GM21526 (cell line): ENCODE measurements around the gene NR1H4.
"Not testable (repeated sequence)": the region's sequence is repeated elsewhere in the genome, so short reads cannot be mapped to it uniquely, and the experiment has no call there.

Source experiments
- ATAC-seq: cut with Tn5 transposase; IDR thresholded peaks from one replicate; pipeline ENCODE4 v1.9.1; 2021; ENCODE audit warnings: moderate library complexity; ENCODE audit not compliant: unreplicated experiment, low FRiP score

Gene NR1H4

DNA sequence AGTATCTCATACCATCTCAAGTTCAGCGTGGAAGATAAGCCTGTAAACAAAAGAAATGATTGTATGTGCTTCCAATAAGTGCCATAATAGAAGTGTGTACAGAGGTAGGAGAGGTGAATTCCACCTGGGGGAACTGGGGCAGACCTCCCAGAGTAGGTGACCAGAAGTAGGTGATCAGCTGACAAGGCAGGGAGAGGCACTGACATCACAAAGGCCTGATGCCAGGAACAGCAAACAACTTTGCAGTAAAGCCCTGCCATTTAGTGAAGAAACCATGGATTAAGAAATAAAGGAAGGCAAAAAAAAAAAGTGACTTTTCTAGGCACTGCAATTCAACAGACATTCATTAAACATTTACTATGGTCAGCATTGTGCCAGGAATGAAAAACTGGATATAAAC is 31.1 kb downstream of the NR1H4 start:
- ATAC-seq: no peak

- no peak for ATAC-seq
These were observed 35.1 kb downstream of the NR1H4 start for GRCh38 chr12:100508751-100509150.

- ATAC-seq: no peak
These were observed 39.0 kb downstream of the NR1H4 start for GRCh38 chr12:100512692-100513091.

- ATAC-seq: no peak
These were observed 42.3 kb downstream of the NR1H4 start for GRCh38 chr12:100515968-100516367.

DNA sequence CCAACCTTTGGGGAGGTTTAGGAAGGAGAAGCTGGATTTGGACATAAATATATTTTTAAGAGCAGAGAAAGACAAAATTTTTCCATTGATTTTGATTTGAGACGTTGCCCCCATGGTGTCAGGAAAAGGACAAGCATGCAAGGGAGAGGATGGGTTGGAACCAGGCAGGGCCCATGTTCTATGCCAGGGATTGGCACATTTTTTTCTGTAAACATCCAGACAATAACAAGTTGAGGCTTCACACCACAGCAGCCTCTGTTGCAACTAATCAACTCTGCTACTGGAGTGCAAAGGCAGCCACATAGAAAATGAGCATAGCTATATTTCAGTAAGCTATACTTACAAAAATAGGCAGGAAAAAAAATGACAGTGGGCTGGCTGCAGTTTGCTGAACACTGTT is 44.7 kb downstream of the NR1H4 start:
- no peak for ATAC-seq

DNA sequence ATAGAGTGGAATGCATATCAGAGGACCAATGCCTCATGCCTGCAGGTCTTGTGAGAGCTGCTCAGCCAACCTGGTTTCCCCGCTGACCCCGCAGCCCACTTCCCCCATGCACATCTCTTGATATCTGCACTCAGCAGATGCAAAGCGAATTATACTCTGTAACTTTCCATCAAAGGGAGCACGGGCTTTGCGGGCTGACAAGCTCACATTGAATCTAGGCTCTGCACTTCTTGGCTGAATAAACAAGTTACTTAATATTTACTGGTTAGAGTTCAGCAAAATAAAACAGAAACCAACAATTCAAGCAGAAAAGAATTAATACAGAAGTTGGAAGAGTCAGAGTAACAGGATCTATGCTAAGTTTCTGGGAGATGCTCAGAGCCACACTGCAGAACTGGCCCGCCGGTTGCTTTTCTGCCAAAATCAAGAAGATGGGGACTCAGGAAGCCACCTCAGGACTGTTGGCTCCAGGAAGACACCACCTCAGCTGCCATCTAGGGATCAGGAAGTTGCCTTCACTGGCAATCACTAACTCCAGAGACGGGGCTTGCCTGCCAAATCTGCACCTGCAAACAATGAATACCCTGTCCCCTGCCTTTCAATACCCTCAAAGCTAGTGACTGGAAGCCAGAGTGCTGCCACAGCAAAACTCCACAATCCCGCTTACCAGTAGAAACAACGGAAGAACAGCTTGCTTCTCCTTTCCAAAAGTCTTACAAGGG is 46.5 kb downstream of the NR1H4 start:
- no peak for ATAC-seq

DNA sequence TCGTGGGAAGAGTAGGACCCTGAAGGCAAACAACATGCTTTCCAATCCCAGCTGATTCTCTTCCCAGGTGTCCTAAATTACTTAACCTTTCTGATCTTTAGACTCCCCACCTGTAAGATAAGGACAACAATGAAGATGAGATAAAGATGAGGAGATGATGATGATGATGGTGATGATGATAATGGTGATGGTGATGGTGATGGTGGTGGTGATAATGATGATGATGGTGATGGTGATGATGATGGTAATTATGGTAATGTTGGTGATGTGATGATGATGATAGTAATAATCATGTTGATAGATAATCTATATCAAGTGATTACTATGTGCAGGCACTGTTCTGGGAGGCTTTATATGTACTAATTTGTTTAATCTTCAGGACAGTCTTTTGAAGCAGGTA is 48.3 kb downstream of the NR1H4 start:
- no peak for ATAC-seq

DNA sequence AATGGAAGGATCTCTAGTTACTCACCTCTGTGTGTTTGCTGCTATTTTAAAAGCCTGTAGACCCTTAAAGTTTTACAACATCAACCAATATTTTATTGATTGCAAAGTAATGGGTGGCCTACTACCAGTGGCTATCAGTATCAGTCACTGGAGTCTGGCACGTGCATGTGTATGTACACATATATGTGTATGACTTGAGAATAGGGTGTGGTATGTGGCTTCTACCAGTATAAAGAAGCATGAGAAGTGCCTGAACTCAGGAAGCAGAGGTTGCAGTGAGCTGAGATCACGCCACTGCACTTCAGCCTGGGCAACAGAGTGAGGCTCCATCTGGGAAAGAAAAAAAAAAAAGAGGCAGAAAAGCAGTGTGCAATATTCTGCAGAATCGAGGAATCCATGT is 54.4 kb downstream of the NR1H4 start:
- no peak for ATAC-seq

DNA sequence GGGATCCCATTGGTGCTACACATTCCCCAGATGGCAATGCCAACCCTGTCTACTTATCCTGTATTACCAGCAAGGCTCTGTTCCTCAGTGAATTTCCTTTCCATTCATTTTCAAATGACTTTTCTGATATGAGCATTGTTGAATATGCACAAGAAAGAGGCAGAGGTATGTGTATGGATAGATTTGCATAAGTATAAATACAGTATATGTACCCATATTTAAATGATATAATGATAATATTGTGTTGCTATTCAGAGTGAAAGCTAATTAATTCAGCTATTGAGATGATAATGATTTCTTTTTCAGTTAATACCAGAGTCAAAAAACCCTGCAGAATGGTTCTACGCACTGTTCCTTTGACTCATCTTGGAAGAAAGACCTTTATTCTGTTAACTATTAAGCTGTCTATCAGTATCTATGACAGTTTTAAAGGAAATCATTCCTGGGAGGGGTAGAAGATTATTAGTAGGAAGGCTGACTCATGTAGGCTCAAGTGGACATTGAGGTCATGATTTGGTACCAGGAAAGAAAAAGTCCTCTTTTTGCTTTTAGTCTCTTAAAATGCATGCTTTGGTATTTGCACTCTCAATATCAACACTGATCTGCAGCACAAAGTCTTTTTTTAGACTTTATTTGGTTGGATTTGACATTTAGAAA is 54.9 kb downstream of the NR1H4 start:
- ATAC-seq: no peak

GRCh38 chr12:100529756-100530350 is 56.2 kb downstream of the NR1H4 start:
- no peak for ATAC-seq

DNA sequence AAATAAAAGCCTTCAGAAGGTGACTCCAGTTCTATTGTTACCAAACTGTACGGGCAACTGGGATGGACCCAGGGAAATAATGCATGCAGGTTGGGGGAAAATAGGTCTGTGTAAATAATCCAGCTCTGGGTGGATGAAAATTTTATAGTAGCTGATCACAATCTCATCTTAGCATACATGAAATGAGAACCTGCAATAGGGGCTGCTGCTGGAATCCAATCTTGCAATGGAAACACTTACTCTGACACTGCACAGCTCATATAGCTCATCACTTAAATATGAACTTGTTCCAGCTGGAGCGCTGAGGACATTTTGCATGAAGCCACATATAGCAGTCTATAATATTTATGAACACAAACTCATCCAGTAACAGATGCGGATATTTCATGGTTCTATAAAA is 59.7 kb downstream of the NR1H4 start:
- no peak for ATAC-seq

DNA sequence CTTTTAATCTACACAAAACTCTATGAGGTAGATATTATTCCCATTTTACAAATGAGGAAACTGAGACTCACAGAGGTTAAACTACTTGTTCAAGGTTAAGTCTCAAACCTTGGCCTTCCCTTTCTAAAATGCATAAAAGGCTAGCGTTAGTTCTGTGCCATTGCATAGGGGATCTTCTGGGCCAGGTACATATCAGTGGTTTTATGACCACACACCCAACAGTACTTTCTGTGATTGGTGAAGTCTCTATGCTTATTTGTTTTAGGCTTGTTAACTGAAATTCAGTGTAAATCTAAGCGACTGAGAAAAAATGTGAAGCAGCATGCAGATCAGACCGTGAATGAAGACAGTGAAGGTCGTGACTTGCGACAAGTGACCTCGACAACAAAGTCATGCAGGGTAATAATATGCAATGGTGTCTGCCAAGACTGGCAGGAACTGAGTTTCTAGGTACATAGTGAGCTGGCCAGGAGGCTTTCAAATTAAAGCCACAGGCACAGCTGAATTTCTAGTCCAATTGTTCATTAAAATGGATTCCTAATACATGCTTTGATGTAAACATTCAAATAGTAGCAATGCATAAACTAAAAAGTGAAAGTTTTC is 61.1 kb downstream of the NR1H4 start:
- no peak for ATAC-seq

DNA sequence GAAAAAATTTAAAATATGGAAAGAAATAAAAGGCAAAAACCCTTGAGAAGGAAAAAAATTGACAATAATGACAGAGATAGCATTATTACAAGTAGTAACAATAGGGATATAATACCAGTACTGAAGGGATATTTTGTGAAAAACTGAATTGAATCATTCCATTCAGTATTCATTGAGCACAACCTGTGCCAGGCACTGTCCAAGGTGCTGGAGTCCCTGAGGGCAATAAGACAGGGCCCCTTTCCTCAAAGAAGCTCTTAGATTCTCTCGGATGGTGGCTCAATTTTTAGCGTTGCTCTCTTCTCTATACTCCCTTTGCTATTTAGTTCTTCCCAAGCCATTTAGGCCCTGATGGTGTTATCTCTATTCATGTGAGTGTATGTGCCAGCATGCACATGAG is 65.5 kb downstream of the NR1H4 start:
- ATAC-seq: no peak

DNA sequence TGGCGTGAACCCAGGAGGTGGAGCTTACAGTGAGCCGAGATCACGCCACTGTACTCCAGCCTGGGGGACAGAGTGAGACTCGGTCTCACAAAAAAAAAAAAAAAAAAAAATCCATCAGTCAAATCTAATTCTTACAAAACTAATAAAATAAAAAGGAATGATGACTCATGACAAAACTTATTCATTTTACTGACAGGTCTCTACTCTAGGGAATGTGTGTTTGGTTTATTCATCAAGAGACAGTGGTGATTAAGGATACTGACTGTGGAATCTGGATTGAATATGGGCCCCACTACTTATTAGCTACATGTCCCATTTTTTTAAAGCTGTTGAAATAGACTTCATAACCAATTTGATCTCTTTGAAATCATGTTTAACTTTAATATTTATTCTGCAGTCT is 70.5 kb downstream of the NR1H4 start:
- no peak for ATAC-seq

DNA sequence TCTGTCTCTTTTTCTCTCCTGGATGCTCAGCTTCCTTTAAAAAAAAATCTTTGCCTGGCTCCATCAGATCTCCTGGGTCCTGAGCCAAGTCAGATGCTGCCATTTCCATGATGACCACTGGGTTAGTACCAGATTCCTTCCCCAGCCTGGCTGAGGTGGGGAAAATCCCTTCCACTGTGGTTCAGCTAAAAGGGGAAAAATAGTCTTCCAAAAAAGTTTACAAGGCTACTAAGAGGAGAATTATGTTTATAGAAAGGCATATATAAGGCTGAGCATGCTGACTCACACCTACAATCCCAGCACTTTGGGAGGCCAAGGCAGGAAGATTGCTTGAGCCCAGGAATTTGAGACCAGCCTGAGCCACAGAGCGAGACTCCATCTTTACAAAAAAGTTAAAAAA is 71.4 kb downstream of the NR1H4 start:
- no peak for ATAC-seq

- ATAC-seq: no peak
These were observed 80.3 kb downstream of the NR1H4 start for GRCh38 chr12:100553936-100554335.

DNA sequence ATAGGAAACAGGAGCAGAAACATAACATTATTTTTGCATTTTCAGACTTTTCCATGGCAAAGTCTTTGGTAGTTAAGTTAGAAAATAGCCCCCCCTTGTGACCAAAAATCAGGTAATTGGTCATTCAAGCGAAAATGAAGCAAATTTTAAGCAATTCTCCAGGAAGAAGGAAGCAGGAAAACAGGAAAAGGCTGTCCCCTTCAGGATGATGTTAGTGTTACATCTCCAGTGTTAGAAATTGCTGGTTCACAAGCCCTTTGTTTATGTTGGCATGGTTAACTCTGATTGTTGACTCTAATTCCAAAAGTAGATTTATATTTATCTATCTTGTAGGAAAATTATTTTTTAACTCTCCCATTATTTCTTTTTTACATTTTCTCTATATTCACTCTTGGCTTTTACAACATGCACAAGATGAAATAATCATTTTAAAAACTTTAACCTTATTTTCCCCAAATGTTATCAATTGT is 81.0 kb downstream of the NR1H4 start:
- ATAC-seq: no peak

- no peak for ATAC-seq
These were observed 82.1 kb downstream of the NR1H4 start for GRCh38 chr12:100555722-100556121.

DNA sequence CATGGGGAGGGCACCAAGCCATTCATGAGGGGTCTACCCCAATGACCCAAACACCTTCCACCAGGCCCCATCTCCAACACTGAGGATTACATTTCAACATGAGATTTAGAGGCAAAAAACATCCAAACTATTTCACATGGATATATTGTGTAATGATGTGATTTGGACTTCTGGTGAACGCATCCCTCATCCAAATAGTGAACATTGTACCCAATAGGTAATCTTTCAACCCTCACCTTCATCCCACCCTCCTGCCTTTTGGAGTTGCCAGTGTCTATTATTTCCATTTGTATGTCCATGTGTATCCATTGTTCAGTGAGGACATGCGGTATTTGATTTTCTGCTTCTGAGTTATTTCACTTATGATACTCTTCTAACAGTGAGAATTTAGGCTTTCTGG is 83.7 kb downstream of the NR1H4 start:
- no peak for ATAC-seq

DNA sequence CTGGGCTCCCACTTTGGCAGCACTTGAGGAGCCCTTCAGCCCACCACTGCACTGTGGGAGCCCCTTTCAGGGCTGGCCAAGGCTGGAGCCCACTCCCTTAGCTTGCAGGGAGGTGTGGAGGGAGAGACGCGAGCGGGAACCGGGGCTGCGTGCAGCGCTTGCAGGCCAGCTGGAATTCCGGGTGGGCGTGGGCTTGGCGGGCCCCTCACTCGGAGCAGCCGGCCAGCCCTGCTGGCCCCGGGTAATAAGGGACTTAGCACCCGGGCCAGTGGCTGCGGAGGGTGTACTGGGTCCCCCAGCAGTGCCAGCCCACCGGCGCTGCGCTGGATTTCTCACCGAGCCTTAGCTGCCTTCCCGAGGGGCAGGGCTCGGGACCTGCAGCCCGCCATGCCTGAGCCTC is 85.6 kb downstream of the NR1H4 start:
- ATAC-seq: not testable (repeated sequence)

GRCh38 chr12:100564090-100564489 is 90.4 kb downstream of the NR1H4 start:
- ATAC-seq: no peak
